NB4 (cell line): ENCODE measurements around the gene NPR2.

ENCODE experiments used
- MAX ChIP-seq: IDR thresholded peaks from 2 replicates; pipeline ENCODE4 v1.6.1; 2011; ENCODE audit warnings: low read depth, low read length
- TF ChIP-seq, protein P1 (sequence below): IDR thresholded peaks from one replicate; pipeline ENCODE4 v1.5.1; 2012; ENCODE audit warnings: low read depth, low read length

GRCh38 chr9:35852267-35852815 is 61.0 kb downstream of the NPR2 start:
- no peak for TF ChIP-seq MAX
- TF ChIP-seq, protein P1, sequence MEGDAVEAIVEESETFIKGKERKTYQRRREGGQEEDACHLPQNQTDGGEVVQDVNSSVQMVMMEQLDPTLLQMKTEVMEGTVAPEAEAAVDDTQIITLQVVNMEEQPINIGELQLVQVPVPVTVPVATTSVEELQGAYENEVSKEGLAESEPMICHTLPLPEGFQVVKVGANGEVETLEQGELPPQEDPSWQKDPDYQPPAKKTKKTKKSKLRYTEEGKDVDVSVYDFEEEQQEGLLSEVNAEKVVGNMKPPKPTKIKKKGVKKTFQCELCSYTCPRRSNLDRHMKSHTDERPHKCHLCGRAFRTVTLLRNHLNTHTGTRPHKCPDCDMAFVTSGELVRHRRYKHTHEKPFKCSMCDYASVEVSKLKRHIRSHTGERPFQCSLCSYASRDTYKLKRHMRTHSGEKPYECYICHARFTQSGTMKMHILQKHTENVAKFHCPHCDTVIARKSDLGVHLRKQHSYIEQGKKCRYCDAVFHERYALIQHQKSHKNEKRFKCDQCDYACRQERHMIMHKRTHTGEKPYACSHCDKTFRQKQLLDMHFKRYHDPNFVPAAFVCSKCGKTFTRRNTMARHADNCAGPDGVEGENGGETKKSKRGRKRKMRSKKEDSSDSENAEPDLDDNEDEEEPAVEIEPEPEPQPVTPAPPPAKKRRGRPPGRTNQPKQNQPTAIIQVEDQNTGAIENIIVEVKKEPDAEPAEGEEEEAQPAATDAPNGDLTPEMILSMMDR, result no peak
